Astrocyte (in vitro differentiated cells and primary cell): Measurements from ENCODE around the gene ANKRD24. TPM values are rescaled to one million over a fixed set of nuclear protein-coding genes. Genes with fewer than 3 reads are reported as not detected.
"Not testable (repeated sequence)": the region's sequence is repeated elsewhere in the genome, so short reads cannot be mapped to it uniquely, and the experiment has no call there.

Experiments
- DNase-seq: peaks from one replicate; pipeline ENCODE4 v3.0.0-alpha.2; 2010; ENCODE audit warnings: low read depth
- FAIRE-seq: peaks from 2 replicates; lab custom pipeline; 2011; peaks lifted over from hg19 to GRCh38; lab: Jason Lieb, UNC
- H2AFZ ChIP-seq: 2 replicates; pipeline ENCODE4 v1.6.0; 2012; ENCODE audit warnings: low read depth, low read length, inconsistent platforms
- H3K27ac ChIP-seq: 2 replicates; pipeline ENCODE4 v1.5.1; 2011; ENCODE audit warnings: low read depth, low read length, inconsistent platforms
- H3K27me3 ChIP-seq: 2 replicates; pipeline ENCODE4 v1.6.0; 2011; ENCODE audit warnings: low read length, inconsistent platforms; ENCODE audit not compliant: insufficient read depth
- H3K36me3 ChIP-seq: 2 replicates; pipeline ENCODE4 v1.5.1; 2011; ENCODE audit warnings: low read length, inconsistent platforms; ENCODE audit not compliant: insufficient read depth
- H3K4me1 ChIP-seq: 2 replicates; pipeline ENCODE4 v1.5.1; 2011; ENCODE audit warnings: low read length, inconsistent platforms; ENCODE audit not compliant: insufficient read depth
- H3K4me2 ChIP-seq: 2 replicates; pipeline ENCODE4 v1.6.0; 2012; ENCODE audit warnings: low read length, inconsistent platforms
- H3K4me3 ChIP-seq: 2 replicates; pipeline ENCODE4 v1.5.1; 2011; ENCODE audit warnings: low read depth, mild to moderate bottlenecking, low read length, inconsistent platforms; ENCODE audit not compliant: insufficient read depth
- H3K79me2 ChIP-seq: 2 replicates; pipeline ENCODE4 v1.6.0; 2012; ENCODE audit warnings: mild to moderate bottlenecking, low read length, inconsistent platforms; ENCODE audit not compliant: insufficient read depth
- H3K9ac ChIP-seq: 2 replicates; pipeline ENCODE4 v1.6.0; 2012; ENCODE audit warnings: mild to moderate bottlenecking, low read length, inconsistent platforms
- H3K9me3 ChIP-seq: 2 replicates; pipeline ENCODE4 v1.5.1; 2012; ENCODE audit warnings: low read depth, mild to moderate bottlenecking, low read length, inconsistent platforms; ENCODE audit not compliant: insufficient read depth
- H4K20me1 ChIP-seq: 2 replicates; pipeline ENCODE4 v1.6.0; 2012; ENCODE audit warnings: low read length, inconsistent platforms; ENCODE audit not compliant: insufficient read depth
- H3K27ac Mint-ChIP-seq: one replicate; pipeline ENCODE4 v1.8.0; 2021; ENCODE audit warnings: mild to moderate bottlenecking, mixed read lengths; ENCODE audit not compliant: unreplicated experiment
- H3K27me3 Mint-ChIP-seq: one replicate; pipeline ENCODE4 v1.8.0; 2021; ENCODE audit warnings: low read depth, mixed read lengths; ENCODE audit not compliant: unreplicated experiment
- H3K36me3 Mint-ChIP-seq: one replicate; pipeline ENCODE4 v1.8.0; 2021; ENCODE audit warnings: low read depth, mixed read lengths; ENCODE audit not compliant: unreplicated experiment
- H3K4me1 Mint-ChIP-seq: one replicate; pipeline ENCODE4 v1.8.0; 2021; ENCODE audit warnings: low read depth, mixed read lengths; ENCODE audit not compliant: unreplicated experiment
- H3K4me3 Mint-ChIP-seq: one replicate; pipeline ENCODE4 v1.8.0; 2021; ENCODE audit warnings: mild to moderate bottlenecking, moderate library complexity, mixed read lengths; ENCODE audit not compliant: unreplicated experiment
- H3K9me3 Mint-ChIP-seq: one replicate; pipeline ENCODE4 v1.8.0; 2021; ENCODE audit warnings: mild to moderate bottlenecking, mixed read lengths; ENCODE audit not compliant: unreplicated experiment
- CTCF ChIP-seq: IDR thresholded peaks from 2 replicates; pipeline ENCODE4 v1.5.1; 2011; ENCODE audit warnings: low read depth, mild to moderate bottlenecking, inconsistent platforms, low read length, moderate library complexity; ENCODE audit not compliant: insufficient read depth
- EZH2 ChIP-seq: IDR thresholded peaks from 2 replicates; pipeline ENCODE4 v1.6.1; 2012; ENCODE audit warnings: mild to moderate bottlenecking, low read length, inconsistent platforms; ENCODE audit not compliant: insufficient read depth
- total RNA-seq: library from RNA; stranded (reverse); gene quantifications from 2 replicates; pipeline ENCODE4 v1.2.1, GENCODE V29; 2021

ANKRD24 gene
- total RNA-seq, 1 donor from 2014 or later = 0.73 TPM

- DNase-seq (no peak), FAIRE-seq (no peak)
- H3K9me3 Mint-ChIP-seq = no peaks in the 10 kb centered on the region
- H2AFZ ChIP-seq = no peak overlapping the region
- no peak overlapping the region for H3K4me3 Mint-ChIP-seq
- H3K9me3 ChIP-seq = no peaks in the 10 kb centered on the region
- H3K4me1 Mint-ChIP-seq = no peaks in the 10 kb centered on the region
- TF ChIP-seq EZH2 (no peak), CTCF (no peak)
- no peaks in the 10 kb centered on the region for H3K36me3 Mint-ChIP-seq
- H3K27me3 Mint-ChIP-seq = peaks cover 9% of the 10 kb centered on the region
- no peak overlapping the region for H3K4me2 ChIP-seq
- no peak overlapping the region for H3K9ac ChIP-seq
- H3K27ac ChIP-seq = no peak overlapping the region
- no peak overlapping the region for H3K4me3 ChIP-seq
- no peaks in the 10 kb centered on the region for H3K36me3 ChIP-seq
- no peak overlapping the region for H3K27ac Mint-ChIP-seq
- H3K79me2 ChIP-seq = no peaks in the 10 kb centered on the region
- H3K4me1 ChIP-seq = no peaks in the 10 kb centered on the region
- no peaks in the 10 kb centered on the region for H3K27me3 ChIP-seq
- no peaks in the 10 kb centered on the region for H4K20me1 ChIP-seq
These were observed 5.0 kb downstream of the ANKRD24 start for GRCh38 chr19:4187313-4188122.

- Mint-ChIP-seq H3K4me1 (peaks cover 2% of the 10 kb centered on the region), H3K27me3 (peaks cover 17% of the 10 kb centered on the region), H3K9me3 (no peaks in the 10 kb centered on the region)
These were observed 7.2 kb downstream of the ANKRD24 start for GRCh38 chr19:4189641-4190040.

GRCh38 chr19:4192537-4192936 is 10.0 kb downstream of the ANKRD24 start:
- H3K79me2 ChIP-seq, H4K20me1 ChIP-seq, H3K27ac Mint-ChIP-seq, H3K36me3 ChIP-seq, DNase-seq, H3K27me3 ChIP-seq, H3K4me1 ChIP-seq, H3K4me3 ChIP-seq, H3K4me1 Mint-ChIP-seq, H3K9me3 Mint-ChIP-seq, H3K4me3 Mint-ChIP-seq, H3K4me2 ChIP-seq, H3K9me3 ChIP-seq, FAIRE-seq, H3K9ac ChIP-seq, H2AFZ ChIP-seq, H3K27ac ChIP-seq, H3K36me3 Mint-ChIP-seq: not testable (repeated sequence)
- peaks cover 32% of the 10 kb centered on the region for H3K27me3 Mint-ChIP-seq

More at GRCh38 chr19:4189641-4190040, 7.2 kb downstream of the ANKRD24 start:
- no peak for DNase-seq
- Histone ChIP-seq H4K20me1 (no peaks in the 10 kb centered on the region), H3K27me3 (peaks cover 3% of the 10 kb centered on the region), H2AFZ (no peak overlapping the region), H3K79me2 (no peaks in the 10 kb centered on the region), H3K9ac (no peak overlapping the region), H3K4me3 (no peak overlapping the region), H3K4me1 (no peaks in the 10 kb centered on the region), H3K9me3 (no peaks in the 10 kb centered on the region), H3K36me3 (no peaks in the 10 kb centered on the region), H3K4me2 (no peak overlapping the region), H3K27ac (no peak overlapping the region)
- Mint-ChIP-seq H3K4me3 (no peak overlapping the region), H3K27ac (no peak overlapping the region), H3K36me3 (no peaks in the 10 kb centered on the region)
- no peak for FAIRE-seq
- TF ChIP-seq EZH2 (no peak), CTCF (no peak)
